Measurements from ENCODE around the gene CSTB.

The CSTB gene

GRCh38 chr21:43731476-43731875 lies 44.6 kb downstream of the CSTB start:
- no peak for DNase-seq (ENCODE audit: low read depth, low spot score)

- peak; percentile 39 for DNase-seq (ENCODE audit: low read depth, low spot score)
These were observed 47.4 kb downstream of the CSTB start for GRCh38 chr21:43728467-43729390.

- DNase-seq (ENCODE audit: low read depth, low spot score): no peak
These were observed 48.0 kb downstream of the CSTB start for GRCh38 chr21:43728154-43728466.

- no peak for DNase-seq (ENCODE audit: low read depth, low spot score)
These were observed 48.5 kb downstream of the CSTB start for GRCh38 chr21:43727519-43728153.

- no peak for DNase-seq (ENCODE audit: low read depth, low spot score)
These were observed 49.2 kb downstream of the CSTB start for GRCh38 chr21:43726686-43727518.
